HepG2 (cell line): ENCODE results near the gene SKP1. TPM values are rescaled to one million over a fixed set of nuclear protein-coding genes. Genes with fewer than 3 reads are reported as not detected.

Experiments used
- ATAC-seq: fragments of 200-7000 bp; cut with Tn5 transposase; 3 replicates; pipeline ENCODE4 v1.9.1; 2020; ENCODE audit warnings: mild to moderate bottlenecking, moderate library complexity
- BruUV-seq: library from RNA; stranded (reverse); fragments of 400-500 nt; replicated peaks from 2 replicates; lab custom pipeline; 2021; lab: Mats Ljungman, UMichigan
- CTCF ChIA-PET: fragments of 300-600 bp; formaldehyde crosslinking; extraction: SDS; loops from one replicate; lab custom pipeline; 2021; ENCODE audit warnings: low total read pairs, inconsistent platforms, low intra/inter-chr PET ratio; lab: Yijun Ruan, JAX
- POLR2A ChIA-PET: fragments of 350-600 bp; sonication (Branson Sonifier 250); formaldehyde crosslinking; loops from one replicate; lab custom pipeline; 2020; ENCODE audit warnings: antibody characterized with exemption, inconsistent platforms; lab: Yijun Ruan, JAX
- DNase-seq: peaks from one replicate; pipeline ENCODE4 v3.0.0-alpha.2; 2015; ENCODE audit warnings: low spot score
- FAIRE-seq: peaks from 3 replicates; lab custom pipeline; 2011; peaks lifted over from hg19 to GRCh38; lab: Jason Lieb, UNC
- H2AFZ ChIP-seq: one replicate; pipeline ENCODE4 v1.6.1; 2011; ENCODE audit warnings: low read length, inconsistent platforms
- H3K27ac ChIP-seq: fragments of 300-600 bp; 3 replicates; pipeline ENCODE4 v1.8.0; 2011; ENCODE audit warnings: mixed run types, mild to moderate bottlenecking, mixed read lengths, low read length, inconsistent platforms; ENCODE audit not compliant: insufficient read depth; ENCODE audit errors: extremely low read length
- H3K27me3 ChIP-seq, 2 experiments: fragments of 200-600 bp in 1 of 2; 2 replicates in 1 of 2; 3 replicates in 1 of 2; pipeline versions ENCODE4 v1.6.0 to v1.8.0; 2011; ENCODE audit warnings: low read length in 2 of 2, mild to moderate bottlenecking in 2 of 2, moderate library complexity in 2 of 2, inconsistent platforms in 1 of 2; ENCODE audit not compliant: insufficient read depth in 2 of 2, control insufficient read depth in 1 of 2
- H3K36me3 ChIP-seq, 2 experiments: fragments of 200-600 bp in 1 of 2; replicated peaks in 1 of 2; 2 replicates in 1 of 2; 3 replicates in 1 of 2; pipeline versions ENCODE4 v1.5.1 to v1.8.0; 2011; ENCODE audit warnings: low read length in 2 of 2, inconsistent platforms in 1 of 2; ENCODE audit not compliant: insufficient read depth in 2 of 2, control insufficient read depth in 1 of 2
- H3K4me1 ChIP-seq: 2 replicates; pipeline ENCODE4 v1.5.1; 2012; ENCODE audit warnings: low read length, inconsistent platforms; ENCODE audit not compliant: insufficient read depth
- H3K4me2 ChIP-seq: 2 replicates; pipeline ENCODE4 v1.6.0; 2011; ENCODE audit warnings: low read depth, low read length, inconsistent platforms
- H3K4me3 ChIP-seq, 3 experiments: fragments of 200-600 bp in 1 of 3; sonication (generic), shearing (Covaris generic) in 1 of 3; replicated peaks in 1 of 3; 2 replicates each; pipeline ENCODE4 v1.5.1; 2011 to 2016; ENCODE audit warnings: low read length in 3 of 3, inconsistent platforms in 2 of 3, low read depth in 2 of 3, mild to moderate bottlenecking in 2 of 3, control low read depth in 1 of 3, mixed read lengths in 1 of 3; ENCODE audit not compliant: insufficient read depth in 1 of 3
- H3K79me2 ChIP-seq: one replicate; pipeline ENCODE4 v1.6.1; 2011; ENCODE audit warnings: low read length, inconsistent platforms; ENCODE audit not compliant: insufficient read depth
- H3K9ac ChIP-seq: 2 replicates; pipeline ENCODE4 v1.6.0; 2011; ENCODE audit warnings: mild to moderate bottlenecking, low read depth, low read length, inconsistent platforms; ENCODE audit not compliant: insufficient read depth
- H3K9me3 ChIP-seq: 2 replicates; pipeline ENCODE4 v1.5.1; 2012; ENCODE audit warnings: mild to moderate bottlenecking, low read length
- H4K20me1 ChIP-seq: 2 replicates; pipeline ENCODE4 v1.6.0; 2011; ENCODE audit warnings: inconsistent platforms, mild to moderate bottlenecking, low read length, moderate library complexity; ENCODE audit not compliant: insufficient read depth
- ATF7 ChIP-seq, 2 experiments: fragments of 450-650 bp in 1 of 2; sonication (generic) in 1 of 2; formaldehyde crosslinking in 1 of 2; IDR thresholded peaks; 2 replicates each; pipeline versions ENCODE4 v1.4.0 to v1.6.1; 2016 to 2020; ENCODE audit warnings: antibody characterized with exemption in 1 of 2, mild to moderate bottlenecking in 1 of 2, missing genetic modification reagents in 1 of 2
- CC2D1A ChIP-seq: sonication (generic); formaldehyde crosslinking; IDR thresholded peaks from 2 replicates; pipeline ENCODE4 v1.8.1; 2023; ENCODE audit warnings: mild to moderate bottlenecking, missing genetic modification reagents
- CREB1 ChIP-seq, 2 experiments: fragments of 450-650 bp in 1 of 2; IDR thresholded peaks; 2 replicates each; pipeline ENCODE4 v1.6.1; 2016 to 2017; ENCODE audit warnings: control low read depth in 1 of 2, mild to moderate bottlenecking in 1 of 2, missing compliant biosample characterization in 1 of 2, missing genetic modification characterization in 1 of 2
- SETDB1 ChIP-seq: sonication (generic); formaldehyde crosslinking; IDR thresholded peaks from 2 replicates; pipeline ENCODE4 v1.5.1; 2020; ENCODE audit warnings: missing genetic modification reagents, mild to moderate bottlenecking, borderline replicate concordance
- SOX13 ChIP-seq, 3 experiments: fragments of 450-650 bp in 1 of 3; sonication (generic) in 1 of 3; formaldehyde crosslinking in 1 of 3; IDR thresholded peaks in 2 of 3; conservative IDR thresholded peaks in 1 of 3; 2 replicates each; pipeline versions ENCODE4 v1.5.0 to v1.6.1; 2016 to 2020; ENCODE audit warnings: antibody characterized with exemption in 1 of 3, mild to moderate bottlenecking in 1 of 3, missing compliant biosample characterization in 1 of 3, missing genetic modification reagents in 1 of 3, moderate library complexity in 1 of 3
- SPEN ChIP-seq: sonication (generic); formaldehyde crosslinking; IDR thresholded peaks from 2 replicates; pipeline ENCODE4 v1.5.1; 2020; ENCODE audit warnings: low read depth, mild to moderate bottlenecking, missing genetic modification reagents
- TSC22D2 ChIP-seq: sonication (generic); formaldehyde crosslinking; IDR thresholded peaks from 2 replicates; pipeline ENCODE4 v1.5.1; 2020; ENCODE audit warnings: missing genetic modification reagents, mild to moderate bottlenecking, borderline replicate concordance
- ZBTB20 ChIP-seq: sonication (generic); formaldehyde crosslinking; IDR thresholded peaks from 2 replicates; pipeline ENCODE4 v1.8.1; 2023; ENCODE audit warnings: missing genetic modification reagents, low read depth, mild to moderate bottlenecking, borderline replicate concordance
- ZFYVE20 ChIP-seq: sonication (generic); formaldehyde crosslinking; IDR thresholded peaks from 2 replicates; pipeline ENCODE4 v1.8.0; 2023; ENCODE audit warnings: low read depth, mild to moderate bottlenecking, moderate library complexity, missing genetic modification reagents, borderline replicate concordance
- ZKSCAN5 ChIP-seq: sonication (generic); formaldehyde crosslinking; IDR thresholded peaks from 2 replicates; pipeline ENCODE4 v1.5.1; 2020; ENCODE audit warnings: mild to moderate bottlenecking, missing genetic modification reagents
- ZNF20 ChIP-seq: sonication (generic); formaldehyde crosslinking; IDR thresholded peaks from 2 replicates; pipeline ENCODE4 v1.4.0; 2020; ENCODE audit warnings: mild to moderate bottlenecking, moderate library complexity, missing genetic modification reagents
- ZNF629 ChIP-seq: sonication (generic); formaldehyde crosslinking; conservative IDR thresholded peaks from 2 replicates; pipeline ENCODE4 v1.5.0; 2020; ENCODE audit warnings: missing genetic modification reagents
- ZNF713 ChIP-seq: sonication (generic); formaldehyde crosslinking; IDR thresholded peaks from 2 replicates; pipeline ENCODE4 v1.4.0; 2020; ENCODE audit warnings: mild to moderate bottlenecking, missing genetic modification reagents
- ZNF781 ChIP-seq: sonication (generic); formaldehyde crosslinking; IDR thresholded peaks from 2 replicates; pipeline ENCODE4 v1.5.1; 2020; ENCODE audit warnings: borderline replicate concordance, mild to moderate bottlenecking, missing genetic modification reagents; ENCODE audit errors: not compliant biosample characterization
- ZSCAN25 ChIP-seq: sonication (generic); formaldehyde crosslinking; IDR thresholded peaks from 2 replicates; pipeline ENCODE4 v1.8.0; 2022; ENCODE audit warnings: mild to moderate bottlenecking, missing genetic modification reagents
- WGBS: methylation state at CpG from one replicate; pipeline ENCODE4 v1.1.6; 2017; ENCODE audit warnings: low lambda C conversion rate; 5-methylcytosine and 5-hydroxymethylcytosine counted together
- in situ Hi-C: cut with HindIII; loops from 2 replicates; pipeline ENCODE4 v1.10.0; 2017; ENCODE audit warnings: low pct_unique_long_range_greater_than_20kb; ENCODE audit not compliant: extremely low pct_ligation_motif_present
- intact Hi-C: fragments of 100-400 bp; cut with micrococcal nuclease; formaldehyde crosslinking; loops from one replicate; pipeline ENCODE4 v1.10.0; 2022; ENCODE audit not compliant: unreplicated experiment
- polyA plus RNA-seq, 8 experiments: library from polyadenylated mRNA; depleted of rRNA in 3 of 8; stranded (reverse) in 7 of 8; unstranded in 1 of 8; fragments of >200 nt; fragmentation: Illumina TruSeq in 4 of 8; extraction: Trizol in 4 of 8; gene quantifications; 2 replicates each; pipeline versions ENCODE4 v1.2.1 to v1.2.3, GENCODE V29; 2011 to 2016; ENCODE audit warnings: low read depth in 4 of 8, missing spikeins in 1 of 8, mixed read lengths in 1 of 8; ENCODE audit not compliant: insufficient read depth in 1 of 8
- total RNA-seq, 5 experiments: library from RNA; depleted of rRNA; stranded (reverse); fragments of >200 nt; fragmentation: Illumina TruSeq; extraction: Trizol; gene quantifications; 2 replicates each; pipeline ENCODE4 v1.2.3, GENCODE V29; 2016; ENCODE audit warnings: low read depth in 1 of 5
- TF ChIP-seq, protein P1 (sequence below): sonication (generic); formaldehyde crosslinking; IDR thresholded peaks from 2 replicates; pipeline ENCODE4 v1.5.1; 2020; ENCODE audit warnings: missing genetic modification reagents, mild to moderate bottlenecking, borderline replicate concordance
- TF ChIP-seq, protein P2 (sequence below): sonication (generic); formaldehyde crosslinking; IDR thresholded peaks from 2 replicates; pipeline ENCODE4 v1.4.0; 2020; ENCODE audit warnings: missing genetic modification reagents

The SKP1 gene
- total and polyA plus RNA-seq, 2 of the 13 experiments (the other 11 are each of a cell fraction or from before 2014, with no cell fraction given) = 134 to 340 TPM

DNA sequence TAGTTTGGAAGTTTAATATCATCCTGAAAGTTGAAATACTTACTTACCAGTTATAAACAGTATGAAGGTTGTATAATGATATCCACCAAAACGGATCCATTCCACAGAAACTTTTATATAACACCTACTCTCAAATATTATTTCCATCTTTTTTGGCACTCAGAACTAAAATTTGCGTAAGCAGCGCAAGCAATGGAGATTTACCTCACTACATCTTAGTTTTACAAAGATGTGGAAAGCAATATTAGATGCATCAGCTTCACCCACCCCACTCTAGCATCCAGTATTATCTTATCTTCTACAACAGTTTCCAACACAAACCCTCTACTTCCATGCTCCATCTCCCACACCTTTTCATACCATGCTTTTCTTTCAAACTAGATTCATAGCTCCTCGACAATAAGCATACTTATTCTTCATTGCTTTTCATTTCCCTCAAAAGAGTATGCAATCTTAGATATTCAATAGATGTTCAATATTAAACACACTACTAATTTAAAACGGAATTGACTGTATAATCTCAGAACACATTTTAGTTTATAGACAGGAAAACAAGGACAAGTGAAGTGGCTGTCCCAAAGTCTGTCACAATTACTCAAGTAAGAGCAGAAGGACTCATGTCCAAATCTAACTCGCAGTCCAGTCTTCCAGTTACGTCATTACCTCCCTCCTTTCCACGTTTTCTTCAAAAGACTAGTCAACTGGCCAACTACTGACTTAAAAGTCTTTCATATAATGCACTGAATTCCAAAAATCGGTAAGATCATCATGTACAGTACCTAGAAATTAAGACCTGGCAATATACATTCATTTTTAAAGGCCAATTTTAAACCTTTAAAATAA is 46.9 kb upstream of the SKP1 start:
- H3K79me2 ChIP-seq = peaks cover 71% of the 10 kb centered on the region
- H3K36me3 ChIP-seq = peaks cover 0 to 9% of the 10 kb centered on the region in 2 experiments; a peak in 2 of 5 replicates
- 28% methylated on average over 9 of the region's 9 CpGs for WGBS
- no peaks in the 10 kb centered on the region for H3K9me3 ChIP-seq
- intact Hi-C loops = no loop called here
- in situ Hi-C loops = no loop called here
- peak overlapping the region; percentile 88 to 98 (median 93); a peak in 5 of 6 replicates for H3K4me3 ChIP-seq
- H3K9ac ChIP-seq = peak overlapping the region; percentile 99; the same call in 1 of the 2 replicates
- peak overlapping the region; percentile 86 for H3K4me2 ChIP-seq
- DNase-seq (no peak), ATAC-seq (no peak), FAIRE-seq (no peak)
- no peak overlapping the region for H2AFZ ChIP-seq
- H4K20me1 ChIP-seq = peaks cover 61% of the 10 kb centered on the region
- ChIA-PET CTCF (no interaction called here), POLR2A (no interaction called here)
- H3K27me3 ChIP-seq = no peaks in the 10 kb centered on the region; a peak in 1 of 5 replicates
- H3K4me1 ChIP-seq = peaks cover 72% of the 10 kb centered on the region
- no TSS peak for BruUV-seq
- H3K27ac ChIP-seq = no peak overlapping the region
- TF ChIP-seq SETDB1 (CRISPR knock-in tag) (no peak), ZNF781 (no peak), CREB1 (IDR thresholded peaks at IDR 0.05) (peak; percentile 79), CREB1 (CRISPR knock-in tag; IDR thresholded peaks at IDR 0.05) (no peak), SPEN (CRISPR knock-in tag) (no peak), ZBTB20 (CRISPR knock-in tag) (no peak), TSC22D2 (CRISPR knock-in tag) (no peak), ZSCAN25 (CRISPR knock-in tag) (no peak), ZFYVE20 (CRISPR knock-in tag) (no peak), ATF7 (IDR thresholded peaks at IDR 0.05) (peak; percentile 86), ATF7 (CRISPR knock-in tag; IDR thresholded peaks at IDR 0.05) (no peak), CC2D1A (CRISPR knock-in tag) (no peak), ZKSCAN5 (CRISPR knock-in tag) (no peak), ZNF20 (no peak), ZNF629 (no peak), SOX13 (IDR thresholded peaks at IDR 0.05) (no peak), SOX13 (CRISPR knock-in tag; conservative IDR thresholded peaks at IDR 0.05 in 1 of 2, IDR thresholded peaks at IDR 0.05 in 1 of 2) (no peak), ZNF713 (no peak)
- TF ChIP-seq, protein P1, sequence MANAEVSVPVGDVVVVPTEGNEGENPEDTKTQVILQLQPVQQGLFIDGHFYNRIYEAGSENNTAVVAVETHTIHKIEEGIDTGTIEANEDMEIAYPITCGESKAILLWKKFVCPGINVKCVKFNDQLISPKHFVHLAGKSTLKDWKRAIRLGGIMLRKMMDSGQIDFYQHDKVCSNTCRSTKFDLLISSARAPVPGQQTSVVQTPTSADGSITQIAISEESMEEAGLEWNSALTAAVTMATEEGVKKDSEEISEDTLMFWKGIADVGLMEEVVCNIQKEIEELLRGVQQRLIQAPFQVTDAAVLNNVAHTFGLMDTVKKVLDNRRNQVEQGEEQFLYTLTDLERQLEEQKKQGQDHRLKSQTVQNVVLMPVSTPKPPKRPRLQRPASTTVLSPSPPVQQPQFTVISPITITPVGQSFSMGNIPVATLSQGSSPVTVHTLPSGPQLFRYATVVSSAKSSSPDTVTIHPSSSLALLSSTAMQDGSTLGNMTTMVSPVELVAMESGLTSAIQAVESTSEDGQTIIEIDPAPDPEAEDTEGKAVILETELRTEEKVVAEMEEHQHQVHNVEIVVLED (CRISPR knock-in tag) = no peak
- TF ChIP-seq, protein P2, sequence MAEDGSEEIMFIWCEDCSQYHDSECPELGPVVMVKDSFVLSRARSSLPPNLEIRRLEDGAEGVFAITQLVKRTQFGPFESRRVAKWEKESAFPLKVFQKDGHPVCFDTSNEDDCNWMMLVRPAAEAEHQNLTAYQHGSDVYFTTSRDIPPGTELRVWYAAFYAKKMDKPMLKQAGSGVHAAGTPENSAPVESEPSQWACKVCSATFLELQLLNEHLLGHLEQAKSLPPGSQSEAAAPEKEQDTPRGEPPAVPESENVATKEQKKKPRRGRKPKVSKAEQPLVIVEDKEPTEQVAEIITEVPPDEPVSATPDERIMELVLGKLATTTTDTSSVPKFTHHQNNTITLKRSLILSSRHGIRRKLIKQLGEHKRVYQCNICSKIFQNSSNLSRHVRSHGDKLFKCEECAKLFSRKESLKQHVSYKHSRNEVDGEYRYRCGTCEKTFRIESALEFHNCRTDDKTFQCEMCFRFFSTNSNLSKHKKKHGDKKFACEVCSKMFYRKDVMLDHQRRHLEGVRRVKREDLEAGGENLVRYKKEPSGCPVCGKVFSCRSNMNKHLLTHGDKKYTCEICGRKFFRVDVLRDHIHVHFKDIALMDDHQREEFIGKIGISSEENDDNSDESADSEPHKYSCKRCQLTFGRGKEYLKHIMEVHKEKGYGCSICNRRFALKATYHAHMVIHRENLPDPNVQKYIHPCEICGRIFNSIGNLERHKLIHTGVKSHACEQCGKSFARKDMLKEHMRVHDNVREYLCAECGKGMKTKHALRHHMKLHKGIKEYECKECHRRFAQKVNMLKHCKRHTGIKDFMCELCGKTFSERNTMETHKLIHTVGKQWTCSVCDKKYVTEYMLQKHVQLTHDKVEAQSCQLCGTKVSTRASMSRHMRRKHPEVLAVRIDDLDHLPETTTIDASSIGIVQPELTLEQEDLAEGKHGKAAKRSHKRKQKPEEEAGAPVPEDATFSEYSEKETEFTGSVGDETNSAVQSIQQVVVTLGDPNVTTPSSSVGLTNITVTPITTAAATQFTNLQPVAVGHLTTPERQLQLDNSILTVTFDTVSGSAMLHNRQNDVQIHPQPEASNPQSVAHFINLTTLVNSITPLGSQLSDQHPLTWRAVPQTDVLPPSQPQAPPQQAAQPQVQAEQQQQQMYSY (CRISPR knock-in tag) = peak; percentile 31; the same call in 1 of the 2 replicates
